Uterus (tissue), 4 donors: Measurements from ENCODE around the gene EID3. TPM values are rescaled to one million over a fixed set of nuclear protein-coding genes. Genes with fewer than 3 reads are reported as not detected.
"Not testable (repeated sequence)": the region's sequence is repeated elsewhere in the genome, so short reads cannot be mapped to it uniquely, and the experiment has no call there.

Source experiments
- DNase-seq, 2 donors: peaks; one replicate each; pipeline ENCODE4 v3.0.0-alpha.2; 2019 to 2020
- H3K27ac ChIP-seq, 2 donors: fragments of 200-600 bp; sonication (generic); 1 replicate in 1 of 2; 2 replicates in 1 of 2; pipeline ENCODE4 v1.5.1; 2016 to 2018
- H3K27me3 ChIP-seq, 2 donors: fragments of 200-600 bp; sonication (generic); one replicate each; pipeline ENCODE4 v1.5.1; 2018 to 2019; ENCODE audit warnings: control low read depth in 1 of 2
- H3K36me3 ChIP-seq, 2 donors: fragments of 200-600 bp; sonication (generic); one replicate each; pipeline ENCODE4 v1.5.1; 2019; ENCODE audit warnings: control low read depth in 1 of 2
- H3K4me1 ChIP-seq, 2 donors: fragments of 200-600 bp; sonication (generic); one replicate each; pipeline ENCODE4 v1.5.1; 2018 to 2019; ENCODE audit warnings: control low read depth in 1 of 2
- H3K4me3 ChIP-seq, 2 donors: fragments of 200-600 bp; sonication (generic); 1 replicate in 1 of 2; 2 replicates in 1 of 2; pipeline ENCODE4 v1.5.1; 2018 to 2019; ENCODE audit warnings: mild to moderate bottlenecking in 1 of 2
- H3K9me3 ChIP-seq, 2 donors: fragments of 200-600 bp; sonication (generic); one replicate each; pipeline ENCODE4 v1.5.1; 2019; ENCODE audit warnings: control low read depth in 1 of 2
- POLR2A ChIP-seq, 2 donors: fragments of 450-650 bp; IDR thresholded peaks; one replicate each; pipeline ENCODE4 v1.6.1; 2016; ENCODE audit warnings: antibody characterized with exemption in 2 of 2, mild to moderate bottlenecking in 1 of 2, moderate library complexity in 1 of 2
- intact Hi-C: fragments of 100-400 bp; cut with DNase I; formaldehyde crosslinking; loops from one replicate; pipeline ENCODE4 v1.15.1; 2023; ENCODE audit warnings: low total_unique reads
- total RNA-seq, 4 donors: library from RNA; depleted of rRNA in 3 of 4; stranded (reverse); fragments of >200 nt in 3 of 4; gene quantifications; one replicate each; pipeline versions ENCODE4 v1.1.0 to v1.2.4, GENCODE V29; 2014 to 2023
- TF ChIP-seq, protein P1 (sequence below), 4 experiments: fragments of 200-600 bp in 2 of 4; fragments of 450-650 bp in 2 of 4; sonication (generic) in 2 of 4; IDR thresholded peaks; one replicate each; pipeline ENCODE4 v1.5.1; 2016 to 2019; ENCODE audit warnings: antibody characterized with exemption in 4 of 4, mild to moderate bottlenecking in 2 of 4, moderate library complexity in 1 of 4
- donor health status: DM: yes; HTN: yes; CAD: no.

EID3 gene
- total RNA-seq, 4 donors from 2014 or later: 3.8 to 12.0 (median 10.1) TPM

- Histone ChIP-seq H3K4me1 (no peaks in the 10 kb centered on the region), H3K27me3 (no peaks in the 10 kb centered on the region), H3K9me3 (no peaks in the 10 kb centered on the region), H3K36me3 (no peaks in the 10 kb centered on the region), H3K4me3 (no peak overlapping the region), H3K27ac (no peak overlapping the region)
- TF ChIP-seq, protein P1, sequence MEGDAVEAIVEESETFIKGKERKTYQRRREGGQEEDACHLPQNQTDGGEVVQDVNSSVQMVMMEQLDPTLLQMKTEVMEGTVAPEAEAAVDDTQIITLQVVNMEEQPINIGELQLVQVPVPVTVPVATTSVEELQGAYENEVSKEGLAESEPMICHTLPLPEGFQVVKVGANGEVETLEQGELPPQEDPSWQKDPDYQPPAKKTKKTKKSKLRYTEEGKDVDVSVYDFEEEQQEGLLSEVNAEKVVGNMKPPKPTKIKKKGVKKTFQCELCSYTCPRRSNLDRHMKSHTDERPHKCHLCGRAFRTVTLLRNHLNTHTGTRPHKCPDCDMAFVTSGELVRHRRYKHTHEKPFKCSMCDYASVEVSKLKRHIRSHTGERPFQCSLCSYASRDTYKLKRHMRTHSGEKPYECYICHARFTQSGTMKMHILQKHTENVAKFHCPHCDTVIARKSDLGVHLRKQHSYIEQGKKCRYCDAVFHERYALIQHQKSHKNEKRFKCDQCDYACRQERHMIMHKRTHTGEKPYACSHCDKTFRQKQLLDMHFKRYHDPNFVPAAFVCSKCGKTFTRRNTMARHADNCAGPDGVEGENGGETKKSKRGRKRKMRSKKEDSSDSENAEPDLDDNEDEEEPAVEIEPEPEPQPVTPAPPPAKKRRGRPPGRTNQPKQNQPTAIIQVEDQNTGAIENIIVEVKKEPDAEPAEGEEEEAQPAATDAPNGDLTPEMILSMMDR (IDR thresholded peaks at IDR 0.05): no peak
- TF ChIP-seq POLR2A (IDR thresholded peaks at IDR 0.05): no peak
- intact Hi-C loops: no loop called here
- DNase-seq: no peak
These were observed 20.4 kb downstream of the EID3 start for GRCh38 chr12:104323899-104324298.

DNA sequence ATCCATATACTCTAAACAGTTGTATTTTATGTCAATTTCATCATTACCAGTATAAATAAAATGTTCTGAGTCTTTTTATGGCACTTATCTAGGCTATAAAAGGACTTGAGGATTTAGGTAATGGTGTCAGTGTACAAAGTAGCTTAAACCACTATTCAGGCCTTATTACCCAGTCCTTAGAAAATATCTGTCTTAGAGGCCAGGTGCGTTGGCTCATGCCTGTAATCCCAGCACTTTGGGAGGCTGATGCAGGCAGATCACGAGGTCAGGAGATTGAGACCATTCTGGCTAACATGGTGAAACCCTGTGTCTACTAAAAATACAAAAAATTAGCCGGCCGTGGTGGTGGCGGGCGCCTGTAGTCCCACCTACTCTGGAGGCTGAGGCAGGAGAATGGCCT is 24.7 kb downstream of the EID3 start:
- H3K36me3 ChIP-seq, H3K4me1 ChIP-seq, H3K4me3 ChIP-seq, H3K27ac ChIP-seq, intact Hi-C loops, H3K9me3 ChIP-seq, H3K27me3 ChIP-seq, DNase-seq: not testable (repeated sequence)

DNA sequence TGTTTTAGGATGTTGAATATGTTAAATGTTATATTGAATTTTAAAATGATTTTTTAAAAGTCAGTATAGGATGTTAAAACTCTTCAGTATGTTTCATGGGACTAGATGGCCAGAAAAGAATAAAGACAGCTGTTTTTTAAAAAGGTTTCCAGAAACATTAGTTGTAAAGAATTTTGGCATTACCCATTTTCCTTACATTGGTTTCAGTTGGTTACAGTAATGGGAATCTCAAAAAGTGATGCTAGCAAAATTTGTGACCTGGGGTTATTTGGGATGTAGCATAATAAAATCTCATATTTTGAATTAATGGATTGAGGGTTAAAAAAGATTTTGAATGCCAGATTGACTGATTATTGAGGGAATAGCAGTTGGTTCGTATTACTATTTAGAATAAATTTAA is 25.3 kb downstream of the EID3 start:
- H3K27me3 ChIP-seq: no peaks in the 10 kb centered on the region
- no peaks in the 10 kb centered on the region for H3K9me3 ChIP-seq
- no peak for TF ChIP-seq POLR2A (IDR thresholded peaks at IDR 0.05)
- TF ChIP-seq, protein P1 (IDR thresholded peaks at IDR 0.05): no peak
- no peaks in the 10 kb centered on the region for H3K4me1 ChIP-seq
- DNase-seq: no peak
- H3K27ac ChIP-seq: no peak overlapping the region
- no peaks in the 10 kb centered on the region for H3K36me3 ChIP-seq
- no peak overlapping the region for H3K4me3 ChIP-seq
- intact Hi-C loops: no loop called here

- TF ChIP-seq, protein P1 (IDR thresholded peaks at IDR 0.05): no peak
- no peak for TF ChIP-seq POLR2A (IDR thresholded peaks at IDR 0.05)
- Histone ChIP-seq H3K36me3 (no peaks in the 10 kb centered on the region), H3K4me1 (no peaks in the 10 kb centered on the region), H3K27ac (no peak overlapping the region), H3K27me3 (no peaks in the 10 kb centered on the region), H3K9me3 (no peaks in the 10 kb centered on the region), H3K4me3 (no peak overlapping the region)
- DNase-seq: no peak
- intact Hi-C loops: no loop called here
These were observed 26.4 kb downstream of the EID3 start for GRCh38 chr12:104329707-104330532.

- Histone ChIP-seq H3K4me1 (no peaks in the 10 kb centered on the region), H3K27ac (no peak overlapping the region), H3K36me3 (no peaks in the 10 kb centered on the region), H3K4me3 (no peak overlapping the region), H3K27me3 (no peaks in the 10 kb centered on the region), H3K9me3 (no peaks in the 10 kb centered on the region)
- intact Hi-C loops: no loop called here
- TF ChIP-seq, protein P1 (IDR thresholded peaks at IDR 0.05): no peak
- TF ChIP-seq POLR2A (IDR thresholded peaks at IDR 0.05): no peak
- DNase-seq: no peak
These were observed 27.8 kb downstream of the EID3 start for GRCh38 chr12:104331376-104331775.

- H3K4me3 ChIP-seq, H3K9me3 ChIP-seq, intact Hi-C loops, H3K27me3 ChIP-seq, H3K4me1 ChIP-seq, DNase-seq, H3K27ac ChIP-seq, H3K36me3 ChIP-seq: not testable (repeated sequence)
These were observed 28.7 kb downstream of the EID3 start for GRCh38 chr12:104332273-104332672.
